ENCODE data around the gene NUDT14.

Gene NUDT14

DNA sequence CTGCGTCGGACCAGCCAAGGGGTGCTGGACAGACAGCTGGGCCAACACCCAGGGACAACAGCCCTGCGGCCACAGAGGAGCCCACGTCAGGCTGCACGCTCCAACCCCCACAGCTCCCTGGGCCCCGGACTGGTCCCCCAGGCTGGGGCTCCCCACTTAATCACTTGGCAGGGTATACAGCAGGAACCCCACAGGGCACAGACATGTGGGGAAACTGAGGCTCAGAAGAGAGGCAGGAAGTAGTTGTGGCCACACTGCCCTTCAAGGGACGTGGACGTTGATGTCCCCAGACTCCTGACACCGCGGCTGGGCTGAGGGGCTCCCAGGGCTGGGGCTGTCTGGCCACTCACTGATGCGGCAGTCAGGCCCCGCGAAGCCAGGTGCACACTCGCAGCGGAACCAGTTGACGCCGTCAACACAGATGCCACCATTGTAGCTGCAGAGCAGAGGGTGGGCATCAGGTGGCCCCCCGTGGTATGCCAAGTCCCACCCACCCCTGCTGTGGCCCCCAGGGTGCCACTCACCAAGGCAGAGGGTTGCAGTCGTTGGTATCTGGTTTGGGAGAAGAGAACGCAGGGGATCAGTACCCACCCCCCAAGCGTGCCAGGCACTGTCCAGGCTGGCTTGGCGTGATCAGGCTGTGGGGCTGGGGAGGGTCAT lies 34.0 kb downstream of the NUDT14 start:
- DNase-seq (no peak), ATAC-seq (no peak)

- ATAC-seq (no peak), DNase-seq (no peak)
Observed at GRCh38 chr14:105146181-105146975, 34.7 kb downstream of the NUDT14 start.

DNA sequence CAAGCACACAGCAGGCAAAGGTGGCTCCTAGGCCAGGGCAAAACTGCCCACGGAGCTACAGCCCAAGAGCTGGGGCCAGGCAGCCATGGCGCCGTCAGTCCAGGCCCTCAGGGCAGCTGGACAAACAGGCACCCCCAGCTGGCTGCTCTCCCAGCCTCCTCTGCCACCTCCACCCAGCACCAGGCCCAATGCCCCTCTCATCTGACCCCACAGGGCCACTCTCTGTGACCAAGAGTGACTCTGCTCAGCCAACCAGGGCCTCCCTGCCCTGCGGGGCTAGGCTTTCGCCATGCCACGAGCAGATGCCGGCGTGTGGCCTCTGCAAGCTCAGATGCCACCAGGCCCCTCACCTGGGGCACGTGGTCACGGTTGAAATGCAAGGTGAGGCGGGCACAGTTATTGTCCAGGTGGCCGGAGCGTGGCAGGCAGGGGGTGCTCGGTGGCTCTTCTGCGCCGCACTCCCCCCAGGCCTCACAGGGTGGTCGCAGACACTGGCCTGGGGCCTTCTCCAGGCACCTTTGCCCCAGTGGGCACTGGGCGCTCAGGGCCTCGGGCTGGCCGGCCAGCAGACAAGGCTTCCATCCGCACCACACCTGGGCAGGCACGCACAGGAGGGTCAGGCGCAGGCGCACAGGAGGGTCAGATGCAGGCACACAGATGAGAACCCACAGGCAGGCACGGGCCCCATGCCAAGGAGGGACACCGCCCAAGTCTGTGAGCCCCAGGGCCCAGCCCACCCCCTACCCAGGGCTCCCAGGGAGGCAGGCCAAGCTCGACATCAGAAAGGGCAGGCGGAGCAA lies 35.5 kb downstream of the NUDT14 start:
- DNase-seq, result no peak
- no peak for ATAC-seq

DNA sequence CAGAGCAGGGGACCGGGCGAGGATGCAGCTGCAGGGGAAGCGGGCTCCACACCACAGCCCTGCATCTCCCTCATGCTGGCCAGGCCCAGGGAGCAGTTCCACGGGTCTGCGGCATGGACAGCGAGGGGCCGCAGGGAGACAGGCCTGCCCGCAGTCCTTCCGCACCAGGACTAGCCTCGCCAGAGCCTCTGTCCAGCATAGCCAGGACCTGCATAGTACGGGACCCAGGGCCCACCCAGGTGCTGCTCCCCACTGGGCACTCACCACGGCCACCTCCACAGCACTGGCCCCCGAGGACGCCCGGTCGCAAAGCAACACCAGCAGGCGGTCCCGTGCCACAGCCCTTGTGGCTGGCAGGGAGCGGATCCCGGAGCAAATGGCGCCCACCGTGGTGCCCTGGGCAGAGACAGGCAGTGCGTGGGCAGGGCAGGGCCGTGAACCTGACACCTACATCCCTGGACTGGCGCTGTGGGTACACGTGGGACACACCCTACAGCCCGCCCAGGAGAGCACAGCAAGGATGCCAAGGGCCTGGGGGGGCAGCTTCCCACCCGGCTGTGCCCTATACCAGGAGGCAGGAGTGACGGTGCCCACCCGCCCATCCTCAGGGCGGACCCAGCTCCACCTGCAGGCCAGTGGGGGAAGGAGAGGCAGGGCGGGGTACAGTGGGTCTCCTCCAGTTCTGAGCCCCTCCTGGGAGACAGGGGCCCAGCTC lies 36.3 kb downstream of the NUDT14 start:
- DNase-seq, result no peak
- ATAC-seq, result no peak

DNA sequence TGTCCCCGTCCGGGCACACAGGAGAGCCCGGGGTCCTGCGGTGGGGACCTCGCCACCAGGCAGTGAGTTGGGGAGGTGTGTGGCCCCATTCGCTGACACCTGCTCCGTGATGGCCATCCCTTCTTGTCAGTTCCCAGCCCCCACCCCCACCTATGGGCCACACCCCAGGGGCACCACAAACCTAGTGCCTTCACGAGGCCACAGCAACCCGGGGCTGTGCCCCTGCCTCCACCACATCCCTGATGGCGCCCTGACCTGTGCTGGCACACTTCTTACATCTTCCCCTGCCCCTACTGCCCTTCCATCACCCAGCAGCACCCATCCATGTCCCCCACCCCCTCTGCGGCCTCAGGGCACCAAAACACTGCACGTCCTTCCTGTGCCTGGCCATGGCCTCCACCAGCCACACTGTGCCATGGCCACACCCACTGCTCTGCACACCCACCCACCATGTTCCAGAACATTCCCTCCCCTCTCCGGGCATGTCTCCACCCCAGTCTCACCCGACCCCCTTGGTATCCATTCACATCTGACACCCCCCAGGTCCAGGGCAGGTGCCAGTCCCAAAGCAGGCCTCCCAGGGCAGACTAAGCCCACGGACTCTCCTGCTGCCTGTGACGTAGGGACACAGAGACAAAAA lies 37.0 kb downstream of the NUDT14 start:
- no peak for DNase-seq
- ATAC-seq, result no peak

GRCh38 chr14:105143451-105144025 lies 37.6 kb downstream of the NUDT14 start:
- no peak for ATAC-seq

DNA sequence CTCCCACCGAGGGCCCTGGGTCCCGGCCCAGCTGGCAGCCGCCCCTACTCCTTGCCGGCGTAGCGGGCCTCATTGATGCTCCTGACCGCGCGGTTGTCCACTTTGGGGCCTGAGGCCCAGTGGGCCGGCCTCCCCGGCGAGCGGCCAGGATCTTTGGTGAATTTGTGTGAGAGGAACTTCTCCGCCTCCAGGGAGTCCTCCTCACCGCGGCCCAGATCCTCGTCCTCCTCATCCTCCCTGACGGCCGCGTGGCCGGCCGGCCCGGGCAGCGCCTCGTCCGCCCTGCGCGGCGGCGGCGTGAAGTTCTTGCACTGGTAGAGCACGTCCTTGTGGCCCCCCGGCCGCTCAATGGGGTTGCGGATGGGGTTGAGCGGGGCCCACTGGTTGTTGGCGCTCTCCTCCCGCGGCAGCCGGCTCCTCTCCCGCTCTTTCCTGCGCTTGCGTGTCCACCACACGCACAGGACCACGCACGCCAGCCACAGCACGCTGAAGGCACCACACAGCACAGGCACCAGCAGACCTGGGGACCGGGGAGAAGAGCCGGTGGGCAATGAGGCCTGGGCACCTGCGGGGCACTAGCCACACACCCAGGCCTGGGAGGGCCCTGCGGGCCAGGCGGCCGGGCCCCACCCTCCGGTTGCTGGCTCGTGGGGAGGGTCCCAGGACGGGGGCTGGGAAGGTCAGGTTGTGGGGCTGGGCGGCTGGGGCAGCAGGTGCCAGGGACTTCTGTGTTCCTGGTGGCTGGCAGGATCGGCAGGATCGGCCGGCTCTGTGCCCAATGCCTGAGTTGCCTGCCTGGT lies 38.3 kb downstream of the NUDT14 start:
- DNase-seq (no peak), ATAC-seq (no peak)

More at GRCh38 chr14:105143451-105144025, 37.6 kb downstream of the NUDT14 start:
- DNase-seq, result no peak

DNA sequence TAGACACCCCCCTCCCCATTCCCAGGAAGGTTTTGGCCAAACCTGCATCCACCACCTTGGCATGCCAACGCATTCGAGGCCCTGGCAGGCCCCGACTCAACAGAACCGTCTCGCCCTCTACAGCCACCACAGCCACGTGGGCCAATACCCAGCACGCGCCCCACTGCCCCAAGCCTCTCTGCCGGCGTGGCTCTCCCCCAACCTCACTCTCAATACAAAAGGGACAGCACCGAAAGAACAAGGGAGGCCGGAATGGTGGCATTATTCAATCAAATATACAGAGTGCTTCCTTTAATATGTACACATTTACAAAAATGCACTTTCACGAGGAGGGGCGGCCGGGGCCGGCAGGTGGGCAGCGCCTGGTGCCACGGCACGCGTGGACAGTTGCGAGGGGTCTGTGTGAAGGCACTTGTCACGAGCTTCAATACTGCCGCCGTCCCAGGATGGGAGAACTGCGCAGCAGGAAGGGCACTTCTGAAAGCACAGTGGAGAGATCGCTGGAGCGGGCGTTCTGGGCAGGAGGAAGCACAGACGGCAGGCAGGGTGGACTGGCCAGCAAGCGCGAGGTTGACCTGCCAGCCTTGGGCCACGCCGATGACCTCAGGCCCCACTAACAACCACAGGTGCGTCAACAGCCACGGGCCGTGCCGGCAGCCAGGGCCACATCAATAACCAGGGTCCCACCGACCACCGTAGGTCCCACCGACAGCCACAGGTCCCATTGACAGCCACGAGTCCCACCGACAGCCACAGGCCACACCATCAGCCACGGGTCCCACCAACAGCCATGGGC lies 39.4 kb downstream of the NUDT14 start:
- DNase-seq, result no peak
- no peak for ATAC-seq

DNA sequence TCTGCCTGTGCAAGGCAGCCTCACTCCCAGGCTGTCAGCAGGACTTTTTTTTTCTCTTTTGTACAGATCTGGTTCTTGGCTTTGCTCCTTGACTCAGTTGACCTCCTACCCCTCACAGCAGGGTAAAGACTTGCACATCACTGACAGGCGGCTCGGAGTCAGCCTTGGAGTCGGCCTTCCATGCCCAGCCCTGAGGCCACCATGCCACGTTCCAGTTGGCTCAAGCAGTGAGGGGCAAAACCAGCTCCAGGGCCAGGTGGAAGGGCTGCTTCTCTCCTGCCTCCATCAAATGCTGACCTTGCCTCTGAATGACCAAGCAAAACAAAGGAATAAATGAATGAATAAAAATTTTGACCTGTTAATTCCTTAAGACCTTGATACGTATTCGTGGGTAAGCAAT lies 40.1 kb downstream of the NUDT14 start:
- ATAC-seq, result no peak
- DNase-seq, result no peak

DNA sequence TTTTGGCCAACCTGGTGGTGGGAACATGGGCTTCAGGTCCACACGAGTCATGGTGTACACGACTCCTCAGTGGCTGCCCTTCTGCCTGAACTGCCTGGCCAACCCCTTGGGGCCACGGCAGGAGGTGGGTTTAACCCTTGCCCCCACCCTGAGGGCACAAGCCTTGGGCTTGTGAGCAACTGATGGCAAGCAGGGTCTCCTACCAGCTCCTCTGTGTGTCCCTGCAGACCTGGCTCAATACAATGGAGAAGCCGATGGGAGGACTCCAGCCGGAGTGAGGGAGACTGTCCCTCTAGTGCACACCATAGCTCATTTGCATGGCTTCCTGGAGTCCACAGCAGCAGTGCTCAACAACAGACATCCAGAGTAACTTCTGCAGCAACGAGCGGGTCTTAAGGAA lies 40.5 kb downstream of the NUDT14 start:
- ATAC-seq (no peak), DNase-seq (no peak)

DNA sequence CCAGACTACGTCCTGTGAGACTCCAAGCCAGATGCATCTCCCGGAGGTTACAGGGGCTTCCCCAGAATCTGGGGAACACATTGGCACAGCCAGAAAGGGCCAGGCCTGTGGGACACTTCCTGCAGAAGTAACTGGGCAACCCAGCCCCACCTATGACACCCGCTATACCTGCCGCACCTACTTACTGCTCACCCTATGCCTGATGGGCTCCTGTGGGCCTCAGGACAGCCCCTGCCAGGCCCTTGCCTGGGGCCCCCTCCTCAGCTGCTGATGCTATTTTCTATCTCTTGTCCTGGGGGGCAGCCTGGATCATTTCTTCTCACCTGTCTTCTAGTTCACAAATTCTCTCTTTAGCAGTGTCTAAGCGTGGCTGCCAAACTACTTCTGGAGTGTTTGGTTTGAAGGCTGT lies 41.3 kb downstream of the NUDT14 start:
- DNase-seq (no peak), ATAC-seq (no peak)

DNA sequence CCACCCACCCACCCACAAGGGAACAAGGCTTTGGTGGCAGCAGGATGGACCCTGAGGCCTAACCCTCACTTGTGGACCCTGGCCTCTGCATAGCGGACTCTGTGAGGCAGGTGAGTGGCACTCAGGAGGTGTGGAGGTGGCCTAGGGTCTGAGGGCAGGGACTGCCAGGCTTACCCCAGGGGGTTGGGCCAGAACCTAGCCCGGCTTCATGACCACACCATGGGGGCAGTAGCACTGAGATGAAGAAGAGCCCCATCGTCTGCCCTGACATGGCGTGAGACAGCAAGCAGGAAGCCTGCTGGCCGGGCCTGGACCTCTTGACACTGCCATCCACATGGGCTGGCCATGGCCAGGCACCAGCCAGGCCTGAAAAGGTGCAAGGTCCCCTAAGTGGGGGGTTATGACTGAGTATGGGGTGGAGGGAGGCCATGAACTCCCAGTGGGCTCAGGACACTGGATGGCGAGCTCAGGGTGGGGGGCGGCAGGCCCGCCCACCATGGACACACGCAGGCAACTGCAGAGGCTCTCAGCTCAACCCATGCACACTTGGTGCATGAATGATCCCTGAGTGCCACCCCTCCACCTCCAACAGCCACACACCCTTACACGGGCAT lies 41.8 kb downstream of the NUDT14 start:
- DNase-seq, result no peak
- no peak for ATAC-seq

DNA sequence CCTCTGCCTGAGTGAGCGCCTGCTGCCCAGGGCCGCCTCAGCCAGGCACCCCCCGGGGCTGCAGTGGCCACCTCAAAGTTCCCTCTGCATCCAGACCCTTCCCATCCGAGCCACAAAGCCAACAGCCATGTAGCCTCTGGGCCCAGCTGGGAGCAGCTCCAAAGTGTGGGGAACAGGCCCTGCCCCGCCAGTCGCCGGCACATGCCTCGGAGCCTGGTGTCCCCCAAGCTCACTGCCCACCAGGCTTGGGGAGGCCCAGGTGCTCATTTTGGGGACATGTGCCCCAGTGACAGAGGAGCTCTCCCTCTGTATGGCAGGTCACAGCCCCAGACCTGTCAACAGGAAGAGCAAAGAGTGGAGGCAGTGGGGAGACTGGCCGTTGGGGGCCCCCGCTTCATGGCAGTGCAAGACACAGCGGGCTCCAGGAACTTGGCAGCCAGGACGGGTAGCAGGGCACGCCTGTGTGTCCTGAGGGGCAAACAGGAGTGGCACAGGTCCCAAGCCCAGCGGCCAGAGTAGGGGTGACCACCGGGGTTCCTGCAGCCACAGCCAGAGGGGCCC lies 42.5 kb downstream of the NUDT14 start:
- no peak for DNase-seq
- ATAC-seq, result no peak

DNA sequence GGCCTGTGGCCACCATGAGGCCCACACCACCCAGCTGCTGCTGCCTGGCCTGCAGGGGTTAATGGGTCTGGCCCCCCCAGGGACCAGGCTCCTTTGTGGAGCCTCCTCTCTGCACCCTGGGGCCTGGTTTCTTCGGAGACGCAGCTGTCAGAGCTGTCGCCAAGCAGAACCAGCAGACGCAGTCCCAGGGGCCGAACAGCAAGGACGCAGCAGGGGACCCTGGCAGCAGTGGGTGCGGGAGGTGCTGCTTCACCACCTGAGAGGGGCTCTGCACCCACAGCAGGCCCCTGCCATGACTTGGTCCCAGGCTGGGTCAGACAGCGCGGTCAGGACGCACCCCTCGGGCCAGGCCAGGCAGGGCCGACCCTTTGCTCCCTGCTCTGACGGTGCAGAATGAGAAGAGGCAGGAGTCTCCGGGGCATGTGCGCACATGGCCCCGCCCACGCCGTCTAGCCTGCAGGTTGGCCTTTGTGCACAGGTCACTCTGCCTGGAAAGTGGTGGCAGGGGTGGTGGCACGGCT lies 43.0 kb downstream of the NUDT14 start:
- ATAC-seq (no peak), DNase-seq (no peak)

DNA sequence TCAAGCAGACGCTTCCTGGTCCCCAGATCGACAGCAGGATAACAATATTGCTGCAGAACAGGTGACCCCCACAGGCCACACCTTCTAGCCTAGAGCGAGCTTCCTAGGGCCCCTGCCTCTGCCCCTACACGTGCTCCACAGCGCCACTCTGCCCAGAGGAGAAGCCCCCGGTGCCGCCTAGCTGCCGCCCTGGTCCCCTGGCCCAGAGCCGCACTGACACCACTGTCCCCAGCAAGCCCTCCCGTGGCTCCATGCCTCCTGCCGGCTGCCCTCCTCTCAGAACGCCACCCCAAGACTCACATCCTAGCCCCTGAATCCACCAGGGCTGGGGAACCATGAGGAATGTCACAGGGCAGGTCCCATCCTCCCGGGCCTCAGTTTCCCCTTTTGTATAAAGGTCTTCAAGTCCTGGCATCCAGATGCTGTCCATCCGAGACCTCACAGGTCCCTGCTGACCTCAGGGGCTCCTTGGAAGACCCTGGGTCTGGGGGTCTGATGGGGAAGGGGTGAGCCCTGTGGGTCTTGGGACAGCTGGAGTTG lies 43.6 kb downstream of the NUDT14 start:
- ATAC-seq (no peak), DNase-seq (no peak)

DNA sequence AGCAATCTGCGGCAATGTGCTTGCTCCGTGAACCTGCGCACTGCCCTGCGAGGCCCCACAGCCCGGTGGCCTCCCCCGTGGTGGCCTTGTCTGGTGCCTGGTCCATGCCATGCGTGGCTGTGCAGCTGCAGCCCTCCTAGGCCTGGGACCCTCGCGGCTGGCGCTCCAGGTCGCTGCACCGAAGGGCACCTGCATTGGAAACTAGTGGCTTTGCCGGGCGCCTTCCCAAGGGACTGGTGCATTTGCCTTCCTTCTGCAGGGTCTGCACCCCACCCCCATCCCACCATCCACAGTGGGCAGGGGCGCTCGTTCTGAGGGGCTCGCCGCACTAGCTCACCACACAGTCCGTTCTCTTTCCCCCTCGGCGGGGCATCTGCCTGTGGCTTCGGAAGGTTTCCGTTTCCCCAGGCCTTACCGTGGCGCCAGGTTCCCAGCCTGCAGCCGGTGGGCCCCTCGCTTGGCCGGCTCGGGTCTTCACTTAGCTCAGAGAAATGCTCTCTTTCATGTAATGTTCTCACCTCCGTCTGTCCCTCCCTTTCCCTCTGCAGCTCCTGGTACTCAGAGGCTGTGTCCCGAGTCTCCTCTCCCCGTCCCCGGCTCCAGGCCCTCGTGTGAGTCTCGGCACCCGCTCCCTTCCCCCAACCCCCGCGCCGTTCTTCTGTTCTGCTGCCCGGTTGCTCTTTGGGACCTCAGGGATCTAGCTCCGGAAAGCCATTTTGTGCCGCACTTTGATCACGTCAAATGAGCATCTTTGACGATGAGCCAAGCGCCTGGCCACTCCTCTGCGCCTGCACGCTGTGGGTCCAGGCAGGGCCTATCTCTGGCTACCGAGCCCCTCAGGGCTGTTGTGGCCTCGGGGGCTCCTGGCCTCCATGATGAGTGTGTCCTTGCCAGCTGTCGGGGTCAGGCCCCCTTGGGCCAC lies 44.5 kb downstream of the NUDT14 start:
- no peak for ATAC-seq
- no peak for DNase-seq

- DNase-seq (no peak), ATAC-seq (no peak)
Observed at GRCh38 chr14:105135700-105136395, 45.3 kb downstream of the NUDT14 start.
